ENCODE data around the gene LEMD2.

LEMD2 gene

DNA sequence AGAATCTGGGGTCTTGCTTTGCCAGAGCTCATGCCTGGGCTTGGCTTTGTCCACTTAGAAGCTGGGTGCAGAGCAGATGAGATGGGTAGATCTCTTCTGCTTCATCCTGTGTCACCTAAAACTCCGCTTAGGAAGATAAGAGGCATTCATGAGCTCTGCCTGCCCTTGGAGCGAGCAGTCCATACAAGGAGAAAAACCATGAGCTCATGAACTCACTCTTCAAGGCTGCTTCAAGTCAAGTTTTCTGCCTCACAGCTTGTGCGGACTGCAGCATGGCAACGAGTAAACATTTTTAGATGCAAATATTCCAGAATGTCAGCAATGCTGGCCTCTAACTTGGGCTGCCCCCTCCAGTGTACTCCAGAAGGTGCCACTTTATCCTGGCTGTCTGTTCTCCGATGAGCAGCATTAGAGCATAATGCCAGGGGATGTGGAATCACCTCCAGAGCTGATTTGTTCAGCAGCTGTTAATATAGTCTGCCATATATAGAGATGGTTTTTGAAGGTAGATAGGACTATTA lies 66.8 kb downstream of the LEMD2 start:
- ChIA-PET POLR2A (interaction anchor here (2.3 kb wide), 1 partner anchor 11 kb away, joined by 13 read pairs; the partner anchor contains the start of gene UQCC2), CTCF (interaction anchor here (1.0 to 3.6 kb wide), 4 partner anchors 11 to 315 kb away, joined by 3 to 18 read pairs (median 5); partner anchors contain the start of gene UQCC2)
- TF ChIP-seq ZNF350 (tag by site-specific recombination; IDR thresholded peaks at IDR 0.05), result no peak
- TF ChIP-seq ZNF148 (tag by site-specific recombination; IDR thresholded peaks at IDR 0.05; ENCODE audit: borderline replicate concordance), result no peak
- no peak for TF ChIP-seq GLI2 (tag by site-specific recombination; IDR thresholded peaks at IDR 0.05; ENCODE audit: borderline replicate concordance, low read depth)
- TF ChIP-seq ZBTB20 (tag by site-specific recombination; IDR thresholded peaks at IDR 0.05), result no peak
- no peak for TF ChIP-seq BCL6B (tag by site-specific recombination; IDR thresholded peaks at IDR 0.05)
- no peak for TF ChIP-seq ZNF423 (tag by site-specific recombination; IDR thresholded peaks at IDR 0.05)
- TF ChIP-seq FEZF1 (tag by site-specific recombination; IDR thresholded peaks at IDR 0.05), result no peak
- TF ChIP-seq ZFHX2 (tag by site-specific recombination; conservative IDR thresholded peaks at IDR 0.05), result no peak
- TF ChIP-seq ZNF776 (tag by site-specific recombination; IDR thresholded peaks at IDR 0.05; ENCODE audit: borderline replicate concordance), result no peak
- TF ChIP-seq ZNF792 (tag by site-specific recombination; IDR thresholded peaks at IDR 0.05), result no peak
- TF ChIP-seq REPIN1 (tag by site-specific recombination; IDR thresholded peaks at IDR 0.05; ENCODE audit: low read depth), result no peak
- TF ChIP-seq ZNF621 (tag by site-specific recombination; IDR thresholded peaks at IDR 0.05), result no peak
- no peak for TF ChIP-seq GFI1B (tag by site-specific recombination; IDR thresholded peaks at IDR 0.05)
- no peak for TF ChIP-seq KLF7 (tag by site-specific recombination; IDR thresholded peaks at IDR 0.05; ENCODE audit: borderline replicate concordance)
- no peak for TF ChIP-seq ZNF639 (tag by site-specific recombination; IDR thresholded peaks at IDR 0.05)
- TF ChIP-seq, protein P1, sequence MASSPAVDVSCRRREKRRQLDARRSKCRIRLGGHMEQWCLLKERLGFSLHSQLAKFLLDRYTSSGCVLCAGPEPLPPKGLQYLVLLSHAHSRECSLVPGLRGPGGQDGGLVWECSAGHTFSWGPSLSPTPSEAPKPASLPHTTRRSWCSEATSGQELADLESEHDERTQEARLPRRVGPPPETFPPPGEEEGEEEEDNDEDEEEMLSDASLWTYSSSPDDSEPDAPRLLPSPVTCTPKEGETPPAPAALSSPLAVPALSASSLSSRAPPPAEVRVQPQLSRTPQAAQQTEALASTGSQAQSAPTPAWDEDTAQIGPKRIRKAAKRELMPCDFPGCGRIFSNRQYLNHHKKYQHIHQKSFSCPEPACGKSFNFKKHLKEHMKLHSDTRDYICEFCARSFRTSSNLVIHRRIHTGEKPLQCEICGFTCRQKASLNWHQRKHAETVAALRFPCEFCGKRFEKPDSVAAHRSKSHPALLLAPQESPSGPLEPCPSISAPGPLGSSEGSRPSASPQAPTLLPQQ (tag by site-specific recombination; IDR thresholded peaks at IDR 0.05), result no peak
- TF ChIP-seq, protein P2, sequence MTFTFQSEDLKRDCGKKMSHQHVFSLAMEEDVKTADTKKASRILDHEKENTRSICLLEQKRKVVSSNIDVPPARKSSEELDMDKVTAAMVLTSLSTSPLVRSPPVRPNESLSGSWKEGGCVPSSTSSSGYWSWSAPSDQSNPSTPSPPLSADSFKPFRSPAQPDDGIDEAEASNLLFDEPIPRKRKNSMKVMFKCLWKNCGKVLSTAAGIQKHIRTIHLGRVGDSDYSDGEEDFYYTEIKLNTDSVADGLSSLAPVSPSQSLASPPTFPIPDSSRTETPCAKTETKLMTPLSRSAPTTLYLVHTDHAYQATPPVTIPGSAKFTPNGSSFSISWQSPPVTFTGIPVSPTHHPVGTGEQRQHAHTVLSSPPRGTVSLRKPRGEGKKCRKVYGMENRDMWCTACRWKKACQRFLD (tag by site-specific recombination; IDR thresholded peaks at IDR 0.05), result no peak
- no peak for TF ChIP-seq ZNF610 (tag by site-specific recombination; IDR thresholded peaks at IDR 0.05; ENCODE audit: borderline replicate concordance)
- no peak for TF ChIP-seq IKZF3 (tag by site-specific recombination; IDR thresholded peaks at IDR 0.05)
- no peaks in the 10 kb centered on the region for H3K9me3 ChIP-seq (ENCODE audit: control insufficient read depth, insufficient read depth, low read depth, low read length)
- no peak overlapping the region for H3K27ac ChIP-seq (ENCODE audit: extremely low read depth, low read depth, low read length)
- no peak overlapping the region for H3K4me3 ChIP-seq (ENCODE audit: low read depth, low read length)
- no peaks in the 10 kb centered on the region for H3K4me1 ChIP-seq (ENCODE audit: control insufficient read depth, insufficient read depth, low read length)
- no peaks in the 10 kb centered on the region for H3K36me3 ChIP-seq (ENCODE audit: control insufficient read depth in 2 of 2, insufficient read depth in 1 of 2, low read length in 2 of 2)

Data from HEK293 (cell line).